GM18858 (cell line): ENCODE data around the gene DHCR24.

Experiments used
- ATAC-seq: cut with Tn5 transposase; IDR thresholded peaks from one replicate; pipeline ENCODE4 v1.9.1; 2021; ENCODE audit not compliant: unreplicated experiment

DHCR24 gene

DNA sequence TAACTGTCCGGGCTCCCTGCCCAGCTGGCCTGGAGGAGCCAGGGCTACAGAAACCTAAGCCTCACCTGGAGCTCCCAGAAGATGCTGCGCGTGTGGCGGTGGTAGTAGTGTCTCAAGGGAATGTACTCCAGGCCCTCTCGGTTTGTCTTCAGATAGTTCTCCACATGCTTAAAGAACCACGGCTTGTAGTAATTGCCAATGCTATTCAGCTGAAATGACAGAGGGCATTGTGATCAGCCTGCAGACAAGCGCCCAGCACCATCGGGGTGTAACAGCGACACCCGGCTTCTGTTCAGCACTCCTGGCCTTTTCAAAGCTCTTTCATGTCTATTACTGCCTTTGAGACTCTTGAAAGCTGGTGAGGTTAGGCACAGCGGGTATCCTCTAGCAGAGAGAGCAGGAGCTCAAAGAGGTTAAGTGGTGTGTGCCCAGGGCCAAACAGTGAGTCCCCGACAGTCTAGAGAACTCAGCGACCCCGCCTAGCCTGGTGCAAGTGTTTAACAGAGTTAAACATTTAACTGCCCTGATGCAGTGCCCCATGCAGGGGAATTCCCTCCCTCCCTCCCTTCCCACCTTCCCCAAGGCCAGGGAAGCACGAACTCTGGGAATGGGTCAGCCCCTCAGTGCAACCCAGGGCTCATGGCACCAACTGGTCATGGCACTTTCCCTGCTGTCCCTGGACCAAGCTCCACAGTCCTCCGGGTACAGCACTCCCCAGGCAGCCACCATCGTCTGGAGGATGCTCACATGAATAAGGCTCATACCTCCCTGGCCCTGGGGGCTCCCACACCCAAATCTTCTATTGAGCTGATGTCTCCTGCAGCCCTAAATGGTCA, 21.5 kb downstream of the DHCR24 start:
- no peak for ATAC-seq

DNA sequence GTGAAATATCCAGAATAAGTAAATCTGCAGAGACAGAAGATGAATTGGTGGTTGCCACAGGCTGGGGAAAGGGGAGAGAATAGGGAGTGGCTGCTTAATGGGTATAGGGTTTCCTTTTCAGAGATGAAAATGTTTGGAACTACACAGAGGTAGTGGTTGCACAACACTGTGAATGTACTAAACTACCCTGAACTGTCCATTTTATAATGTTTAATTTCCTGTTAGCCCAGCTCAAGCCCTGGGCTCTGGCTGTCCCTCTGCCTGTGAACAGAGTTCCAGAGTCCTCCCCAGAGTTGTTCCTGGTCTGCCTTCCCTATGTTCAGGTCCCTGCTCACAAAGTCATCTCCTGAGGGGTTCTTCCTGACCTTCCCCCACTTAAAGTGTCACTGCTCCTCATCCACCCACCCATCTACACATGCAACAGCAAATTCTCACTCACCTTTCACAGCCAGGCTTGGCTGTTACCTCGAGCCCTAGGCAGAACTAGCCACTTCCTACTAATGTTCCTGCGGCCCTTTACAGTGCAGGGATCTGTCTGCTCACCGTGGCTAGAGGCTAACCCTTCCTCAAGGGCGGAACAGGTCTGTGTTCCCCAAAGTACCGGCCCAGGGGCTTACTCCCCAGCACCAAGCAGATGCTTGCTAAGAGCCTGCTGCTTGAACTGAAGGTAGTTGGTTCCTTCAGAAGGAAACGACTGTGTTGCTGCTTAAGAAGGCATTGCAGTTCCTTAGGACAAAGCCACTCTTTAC, 22.4 kb downstream of the DHCR24 start:
- ATAC-seq, result no peak

DNA sequence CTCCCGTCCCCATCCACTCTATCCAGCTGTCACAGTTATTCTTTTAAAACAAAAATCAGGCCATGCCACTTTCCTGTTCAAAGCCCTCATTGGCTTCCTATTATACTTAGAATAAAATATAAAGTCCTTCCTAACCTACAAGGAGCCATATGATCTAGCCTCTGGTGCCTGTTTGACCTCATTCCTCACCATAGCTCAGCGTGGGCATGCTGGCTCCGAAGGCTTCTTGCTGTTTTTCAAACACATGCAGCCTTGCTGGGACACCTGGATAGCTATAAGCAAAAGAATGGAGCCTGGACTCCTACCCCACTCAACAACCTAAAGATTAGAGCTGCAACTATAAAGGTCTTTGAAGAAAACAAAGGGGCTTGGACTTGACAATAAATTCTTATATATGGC, 23.7 kb downstream of the DHCR24 start:
- ATAC-seq, result no peak

DNA sequence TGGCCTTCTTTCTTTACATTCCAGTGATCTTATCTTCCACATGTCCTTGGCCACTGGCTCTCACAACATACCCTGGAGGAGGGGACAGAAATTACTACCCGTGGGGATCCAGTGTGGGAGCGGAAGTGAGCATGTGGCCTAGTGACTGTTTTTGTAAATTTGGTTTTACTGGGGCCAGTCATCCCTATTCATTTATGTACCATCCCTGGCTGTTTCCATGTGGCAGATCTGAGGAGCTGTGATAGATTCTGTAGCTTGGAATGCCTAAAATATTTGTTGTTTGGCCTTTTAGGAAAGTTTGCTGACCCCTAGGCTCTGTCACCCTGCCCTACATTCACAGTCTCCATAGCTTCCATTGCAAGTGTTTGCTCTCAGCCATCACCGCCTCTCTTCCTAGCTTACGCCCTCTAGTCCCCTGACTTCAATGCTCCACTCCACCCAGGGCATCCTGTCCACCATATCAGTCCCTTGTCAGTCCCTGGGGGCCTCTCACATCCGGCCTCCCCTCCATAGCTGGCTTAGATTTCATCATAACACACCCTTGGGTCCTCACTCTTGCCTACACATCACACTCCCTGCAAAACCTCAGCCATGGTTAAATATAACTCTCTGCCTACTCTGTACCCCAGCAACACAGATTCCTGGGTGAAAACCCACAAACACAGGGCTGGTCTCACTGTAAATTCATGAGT, 25.8 kb downstream of the DHCR24 start:
- peak; percentile 49 for ATAC-seq

DNA sequence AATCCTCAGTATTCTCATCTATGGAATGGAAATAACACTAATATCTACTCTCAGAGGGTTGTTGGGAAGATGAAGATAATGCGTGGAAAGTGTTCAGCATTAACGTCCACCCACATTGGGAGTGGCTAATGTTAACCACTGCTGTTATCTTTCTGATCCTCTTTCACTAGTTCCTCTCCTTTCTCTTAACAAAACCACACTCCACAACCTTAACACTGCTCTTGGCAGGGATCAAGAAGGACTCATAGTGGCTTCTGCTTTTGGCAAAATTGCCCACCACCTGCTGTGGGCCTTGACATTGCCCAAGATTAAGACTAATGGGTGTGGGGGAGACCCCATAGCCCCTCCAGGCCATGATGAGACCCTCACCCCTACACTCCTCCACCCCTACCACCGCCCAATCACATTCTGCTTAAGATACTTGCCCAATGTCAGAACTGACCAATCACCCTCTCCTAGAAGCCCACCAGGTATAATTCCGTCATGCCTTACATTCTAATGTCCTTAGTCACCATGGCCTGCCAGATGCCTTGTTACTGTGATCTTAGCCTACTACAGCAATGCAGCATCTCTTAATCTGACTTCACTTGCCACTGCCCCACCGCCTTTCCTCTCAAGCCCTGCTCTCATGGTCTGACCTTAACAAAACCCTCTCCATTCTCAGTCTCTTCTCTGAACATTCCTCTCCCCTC, 27.1 kb downstream of the DHCR24 start:
- ATAC-seq, result no peak

DNA sequence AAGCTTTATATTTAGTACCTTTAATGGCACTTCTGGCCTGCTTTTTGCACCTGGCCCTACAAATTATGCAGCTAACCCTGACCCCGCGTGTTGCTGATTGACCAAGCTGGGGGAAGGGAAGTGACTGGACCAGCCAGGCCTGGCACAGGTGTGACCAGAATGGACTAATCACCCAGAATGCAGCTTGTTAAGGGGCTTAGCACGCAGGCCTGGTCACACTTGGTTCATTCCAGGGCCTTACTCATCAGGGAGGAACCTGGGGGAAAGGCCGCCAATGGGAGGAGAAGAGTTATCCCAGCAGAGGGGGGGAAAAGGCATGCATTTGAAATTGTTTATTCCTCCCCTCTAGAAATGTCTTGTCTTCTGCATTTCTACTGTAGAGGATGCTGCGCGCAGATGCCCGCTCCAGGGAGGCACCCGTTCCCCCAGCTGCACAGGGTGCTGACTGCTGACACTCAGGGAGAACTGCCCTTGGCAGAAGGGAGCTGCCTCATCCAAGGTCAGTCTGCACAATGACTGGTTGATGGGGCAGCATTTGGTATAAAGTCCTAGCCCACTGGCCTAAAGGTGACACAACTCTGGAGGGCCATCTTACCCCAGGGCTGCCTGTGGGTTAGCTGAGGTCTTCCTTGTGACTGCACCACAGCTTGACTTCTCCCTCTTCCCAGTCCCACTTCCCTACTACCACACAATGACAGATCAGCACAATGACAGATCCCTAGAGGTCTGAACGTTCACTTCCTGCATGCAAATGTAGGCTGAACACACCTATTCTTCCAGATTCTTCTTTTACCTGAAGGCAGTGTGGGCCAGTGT, 29.0 kb downstream of the DHCR24 start:
- ATAC-seq, result no peak

DNA sequence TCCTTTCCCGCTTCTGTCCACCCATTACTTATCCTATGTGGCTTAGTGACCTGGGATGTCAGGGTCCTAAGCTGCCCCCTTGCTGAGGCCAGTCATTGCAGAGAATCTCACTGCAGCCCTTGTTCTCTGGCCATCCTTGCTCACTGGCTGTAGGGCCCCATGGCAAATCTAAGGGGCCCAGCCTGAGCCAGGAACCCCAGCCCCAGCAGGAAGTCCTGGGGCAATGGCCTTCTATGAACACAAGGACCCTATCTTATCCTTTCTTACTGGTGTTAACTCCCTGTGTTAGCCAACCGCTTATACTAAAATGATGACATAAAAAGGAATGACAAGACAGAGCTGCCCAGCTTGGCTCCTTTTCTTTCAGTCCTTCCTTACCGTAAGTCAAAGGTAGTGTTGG, 29.9 kb downstream of the DHCR24 start:
- no peak for ATAC-seq

DNA sequence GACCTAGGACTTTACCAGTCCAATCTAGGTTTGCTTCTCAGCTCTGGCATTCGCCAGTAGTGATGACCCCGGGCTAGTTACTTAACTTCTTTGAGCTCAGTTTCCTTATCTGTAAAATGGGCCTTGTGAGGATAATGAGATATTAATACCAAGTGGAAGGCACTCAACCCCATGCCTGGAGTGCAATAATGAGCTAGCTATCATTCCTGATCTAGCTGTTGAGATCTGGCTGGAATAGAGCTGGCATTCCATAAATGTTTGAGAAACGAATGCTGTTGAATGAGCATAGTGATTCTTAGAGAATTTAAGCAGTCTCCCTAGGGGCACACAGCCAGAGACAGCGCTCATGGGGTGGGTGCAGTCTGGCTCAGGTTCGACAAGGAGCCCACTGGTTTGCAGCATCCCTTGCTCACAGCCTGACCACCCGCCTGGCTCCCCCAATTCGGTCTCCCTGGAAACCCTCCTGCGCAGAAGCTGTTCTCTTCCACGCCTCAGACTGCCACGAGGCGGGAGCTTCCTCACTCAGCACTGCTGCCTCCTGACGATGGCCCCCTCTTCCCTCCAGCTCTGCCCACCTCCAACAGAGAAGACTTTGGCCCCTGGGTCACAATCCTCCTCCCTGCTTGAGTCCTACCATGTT, 32.5 kb downstream of the DHCR24 start:
- ATAC-seq, result no peak

DNA sequence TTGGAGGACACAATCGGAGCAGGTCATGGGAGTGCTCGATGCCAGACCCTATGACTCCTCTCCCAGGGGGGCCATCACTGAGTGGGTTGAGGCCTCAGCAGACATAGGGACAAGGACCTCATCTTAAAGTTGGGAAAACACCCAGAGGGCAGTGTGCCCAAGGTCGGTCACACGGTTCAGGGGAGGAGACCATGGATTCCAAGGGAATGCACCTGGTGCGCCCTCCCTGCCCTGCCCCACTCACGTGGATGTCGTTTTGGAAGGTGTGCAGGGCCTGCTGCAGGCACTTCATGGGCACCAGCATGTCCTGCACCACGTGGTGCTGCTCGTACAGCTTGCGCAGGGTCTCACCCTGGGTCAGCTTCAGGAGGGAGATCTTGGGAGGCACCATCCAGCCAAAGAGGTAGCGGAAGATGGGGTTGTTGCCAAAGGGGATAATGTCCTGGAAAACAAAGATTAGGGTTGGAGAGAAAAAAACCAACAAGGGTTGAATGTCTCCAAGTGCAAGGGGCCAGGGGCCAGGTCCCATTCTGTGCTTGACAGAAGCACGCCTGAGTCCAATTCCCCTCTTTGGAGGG, 33.1 kb downstream of the DHCR24 start:
- ATAC-seq, result no peak

DNA sequence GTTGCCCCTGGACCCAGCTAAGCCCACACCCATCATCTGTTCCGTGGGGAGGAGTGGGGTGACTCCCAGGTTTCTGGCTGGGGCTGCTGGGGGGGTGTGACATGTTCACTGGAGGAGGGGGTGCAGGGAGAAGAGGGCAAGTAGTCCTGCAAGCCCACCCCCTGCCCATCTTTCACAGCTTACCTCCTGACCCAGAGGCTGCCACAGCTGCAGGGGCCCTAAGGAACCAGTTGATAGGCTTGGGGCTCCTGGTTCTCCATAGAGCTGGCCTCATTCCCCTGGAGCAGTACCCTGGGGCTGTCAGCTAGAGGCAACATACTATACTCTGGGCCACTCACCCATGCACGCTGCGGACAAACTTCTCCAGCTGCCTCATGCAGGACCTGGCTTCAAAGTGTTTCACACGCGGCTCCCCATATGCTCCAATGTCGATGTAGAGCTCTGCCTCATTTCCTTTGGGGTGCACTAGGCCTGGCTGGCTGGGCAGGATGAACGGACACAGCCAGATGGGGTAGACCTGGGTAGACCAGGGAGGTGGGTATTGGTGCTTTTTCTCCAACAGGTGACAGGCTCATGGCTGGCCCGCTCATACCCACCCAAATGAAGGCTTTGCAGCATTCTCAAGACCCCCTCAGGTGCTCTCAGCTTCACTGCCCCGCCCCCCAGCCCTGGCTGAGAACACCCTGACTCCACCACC, 33.8 kb downstream of the DHCR24 start:
- ATAC-seq, result no peak

DNA sequence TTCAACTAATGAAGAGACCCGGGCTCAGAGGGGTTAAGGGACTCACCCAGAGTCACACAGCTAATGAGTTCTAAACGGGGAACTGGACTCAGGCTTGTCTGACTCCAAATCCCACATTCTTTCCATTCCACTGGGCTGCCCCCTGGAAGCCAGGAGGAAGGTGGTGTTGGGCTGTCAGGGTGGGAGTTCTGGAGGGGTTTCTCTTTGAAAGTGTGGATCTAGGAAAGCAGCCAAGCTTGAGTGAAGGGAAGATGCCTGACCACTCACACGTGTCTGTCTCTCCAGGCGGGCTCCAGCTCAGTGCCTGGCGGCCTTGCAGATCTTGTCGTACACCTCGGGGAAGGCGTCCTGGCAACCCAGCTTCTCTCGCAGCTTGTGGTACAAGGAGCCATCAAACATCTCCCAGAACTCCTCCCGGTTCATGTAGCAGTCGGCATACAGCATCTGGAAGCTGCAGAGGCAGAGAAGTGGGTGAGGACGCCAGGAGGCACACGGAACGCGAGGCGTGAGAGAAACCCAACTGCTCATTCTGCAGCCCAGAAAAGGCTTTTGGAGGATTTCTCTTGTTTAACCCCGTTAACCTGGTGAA, 35.0 kb downstream of the DHCR24 start:
- no peak for ATAC-seq

DNA sequence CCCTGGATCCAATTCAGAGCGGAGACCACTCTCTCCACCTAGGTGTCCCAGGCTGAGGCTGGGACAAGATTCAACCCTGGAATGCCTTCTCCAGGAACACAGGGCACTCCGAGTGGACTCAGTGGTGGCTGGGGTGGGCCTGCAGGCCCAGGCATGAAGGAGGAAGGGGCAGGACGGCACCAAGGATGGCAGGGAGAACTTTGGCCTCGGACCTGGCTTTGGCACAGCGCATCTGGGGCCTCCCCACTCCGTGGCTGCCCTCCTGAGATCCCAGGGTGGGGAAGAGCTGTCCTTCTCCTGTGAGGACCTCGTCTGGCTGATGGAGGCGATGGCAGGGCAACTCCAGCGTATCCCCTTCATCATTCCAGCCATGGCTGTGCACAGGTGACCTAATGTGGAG, 35.6 kb downstream of the DHCR24 start:
- no peak for ATAC-seq

DNA sequence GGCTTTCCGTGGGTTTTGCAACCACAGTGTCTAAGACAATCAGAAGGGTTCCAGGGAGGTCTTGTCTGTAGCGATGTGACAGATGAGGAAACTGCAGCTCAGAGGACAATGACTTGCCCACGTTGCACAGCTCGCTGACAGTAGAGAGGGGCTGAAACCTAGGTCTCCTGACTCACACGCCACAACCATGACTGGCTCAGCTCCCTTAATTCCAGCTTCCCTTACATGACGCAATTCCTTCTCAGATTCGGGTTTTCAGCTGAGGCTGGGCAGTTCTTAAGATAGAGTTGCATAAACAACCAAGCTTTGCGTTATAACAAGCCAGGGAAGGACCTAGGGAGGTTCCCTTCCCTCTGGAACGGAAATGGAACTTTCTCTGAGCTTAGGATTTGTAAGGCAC, 36.3 kb downstream of the DHCR24 start:
- ATAC-seq, result no peak

DNA sequence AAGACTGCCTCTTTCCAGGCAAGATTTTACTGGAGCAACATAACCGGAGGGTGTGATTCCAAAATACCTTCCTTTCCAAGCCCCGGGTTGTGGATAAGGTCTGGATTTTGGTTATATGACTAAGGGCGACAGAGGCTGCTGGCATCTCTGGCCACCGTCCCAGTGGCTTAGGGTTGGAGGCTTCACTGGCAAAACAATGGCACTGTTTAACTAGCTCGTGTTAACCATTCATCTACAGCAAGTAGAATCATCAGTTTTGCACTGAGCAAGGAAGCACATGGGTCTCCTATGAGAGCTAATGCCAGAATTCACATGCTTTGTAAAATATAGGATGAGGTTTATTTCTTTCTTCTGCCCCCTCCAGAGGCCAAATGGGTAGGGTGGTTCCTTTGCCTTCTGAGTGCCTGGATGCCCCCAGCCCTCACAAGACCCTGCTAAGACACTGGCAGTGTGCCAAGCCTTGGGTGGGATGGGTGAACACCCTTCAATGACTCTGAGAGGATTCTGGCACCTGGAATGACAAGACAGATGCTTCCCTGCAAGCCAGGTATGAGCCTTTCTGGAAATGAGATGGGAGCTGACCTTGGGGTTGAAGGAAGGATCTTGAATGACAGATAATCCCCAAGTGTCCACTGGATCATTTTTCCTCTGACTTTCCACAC, 36.8 kb downstream of the DHCR24 start:
- ATAC-seq, result no peak

DNA sequence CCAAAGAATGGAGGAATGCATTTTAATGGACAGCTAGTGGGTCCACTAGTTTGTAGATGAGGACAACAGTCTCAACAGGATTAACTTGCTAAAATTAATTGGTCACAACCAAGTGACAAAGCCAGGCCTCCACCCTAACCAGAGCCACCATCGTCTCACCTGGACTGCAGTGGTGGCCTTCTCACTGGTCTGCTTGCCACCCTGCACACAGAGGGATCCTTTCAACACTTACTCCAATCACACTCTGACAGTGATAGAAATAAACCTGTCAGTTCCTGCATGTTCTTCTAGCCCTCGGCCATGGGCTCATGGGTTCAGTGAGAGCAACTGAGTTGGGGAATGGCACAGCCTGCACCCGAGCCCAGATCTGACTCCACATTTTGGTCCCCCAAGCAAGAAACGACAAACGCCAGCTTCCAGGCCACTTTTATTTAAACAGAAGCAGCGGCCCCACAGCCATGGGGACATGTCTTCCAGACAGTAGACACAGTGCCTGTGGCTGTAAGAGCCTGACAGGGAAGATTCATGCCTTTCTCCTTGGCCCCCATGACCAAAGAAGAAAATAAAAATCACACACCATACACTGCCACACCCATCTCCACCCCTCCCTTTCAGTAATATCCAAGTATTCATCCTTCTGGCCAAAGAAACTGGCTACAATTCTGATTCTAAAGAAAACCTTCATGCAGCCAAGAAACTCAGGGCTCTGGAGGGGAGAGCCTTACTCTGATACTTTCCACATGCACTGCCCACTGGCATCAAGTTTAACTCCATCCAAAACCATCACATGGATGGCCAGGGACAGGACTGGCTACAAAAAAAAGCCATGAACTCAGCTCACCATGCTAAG, 37.6 kb downstream of the DHCR24 start:
- ATAC-seq, result no peak

DNA sequence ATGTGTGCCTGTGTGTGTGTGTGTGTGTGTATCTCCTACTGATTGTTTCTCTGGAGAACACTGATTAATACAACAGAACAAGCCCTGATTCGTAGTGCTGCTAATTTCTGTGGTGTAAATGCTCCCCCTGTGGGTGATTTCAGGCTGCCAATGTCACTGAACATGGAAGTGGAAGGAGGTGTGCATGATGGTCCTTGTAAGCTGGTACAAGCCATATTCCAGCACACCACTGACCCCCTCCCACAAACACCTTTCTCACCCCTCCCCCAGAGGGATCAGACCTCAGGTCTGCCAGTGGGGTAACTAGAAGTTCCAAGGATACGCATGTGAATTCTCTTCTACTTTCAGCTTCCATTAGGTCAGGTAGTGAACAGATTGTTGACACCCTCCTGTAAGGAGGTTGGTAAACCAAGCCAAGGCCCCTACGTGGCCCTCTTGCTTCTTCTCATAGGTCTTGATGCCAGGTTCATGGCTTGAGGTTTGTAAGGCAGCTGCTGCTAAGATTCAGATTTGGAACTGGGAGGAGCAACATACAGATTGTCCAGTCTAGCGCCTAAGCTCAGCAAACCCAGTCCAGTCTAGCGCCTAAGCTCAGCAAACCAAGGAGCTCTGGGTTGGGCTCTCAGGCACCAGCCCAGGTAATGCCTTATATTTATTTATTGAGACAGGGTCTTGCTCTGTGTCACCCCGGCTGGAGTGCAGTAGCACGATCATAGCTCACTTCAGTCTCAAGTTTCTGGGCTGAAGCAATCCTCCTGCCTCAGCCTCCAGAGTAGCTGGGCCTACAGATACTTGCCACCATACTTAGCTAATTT, 38.7 kb downstream of the DHCR24 start:
- no peak for ATAC-seq
